Right lobe of liver (tissue), 6 donors: Measurements from ENCODE around the gene GTPBP2. TPM values are rescaled to one million over a fixed set of nuclear protein-coding genes. Genes with fewer than 3 reads are reported as not detected.
A peak's percentile ranks its signal among the peaks of the same experiment; 100 is the strongest.
"Not testable (repeated sequence)": the region's sequence is repeated elsewhere in the genome, so short reads cannot be mapped to it uniquely, and the experiment has no call there.

Experiments
- ATAC-seq, 4 donors: fragments of 200-7000 bp; cut with Tn5 transposase; one replicate each; pipeline ENCODE4 v1.9.1; 2020; ENCODE audit warnings: mild to moderate bottlenecking in 4 of 4, moderate library complexity in 4 of 4
- DNase-seq, 3 donors: peaks; one replicate each; pipeline ENCODE4 v3.0.0-alpha.2; 2020
- H3K27ac ChIP-seq, 3 donors: fragments of 200-600 bp; one replicate each; pipeline ENCODE4 v1.8.0; 2022
- H3K27me3 ChIP-seq, 2 donors: fragments of 200-600 bp; one replicate each; pipeline ENCODE4 v1.8.0; 2022
- H3K36me3 ChIP-seq, 4 donors: fragments of 200-600 bp; sonication (generic) in 1 of 4; one replicate each; pipeline versions ENCODE4 v1.5.1 to v1.8.0; 2017 to 2022; ENCODE audit warnings: control low read depth in 1 of 4
- H3K4me1 ChIP-seq, 4 donors: fragments of 200-600 bp; sonication (generic) in 1 of 4; one replicate each; pipeline versions ENCODE4 v1.5.1 to v1.8.0; 2017 to 2022; ENCODE audit warnings: control low read depth in 1 of 4
- H3K4me3 ChIP-seq, 3 donors: fragments of 200-600 bp; one replicate each; pipeline ENCODE4 v1.8.0; 2022
- H3K9me3 ChIP-seq, 4 donors: fragments of 200-600 bp; sonication (generic) in 1 of 4; one replicate each; pipeline versions ENCODE4 v1.5.1 to v1.8.0; 2017 to 2022; ENCODE audit warnings: control low read depth in 1 of 4
- CTCF ChIP-seq, 4 donors: fragments of 200-600 bp in 3 of 4; fragments of 450-650 bp in 1 of 4; IDR thresholded peaks; one replicate each; pipeline versions ENCODE4 v1.5.1 to v1.8.0; 2016 to 2022; ENCODE audit warnings: antibody characterized with exemption in 4 of 4, mild to moderate bottlenecking in 2 of 4
- POLR2A ChIP-seq: fragments of 450-650 bp; IDR thresholded peaks from one replicate; pipeline ENCODE4 v1.6.1; 2017; ENCODE audit warnings: antibody characterized with exemption, mild to moderate bottlenecking
- WGBS: methylation state at CpG from one replicate; pipeline ENCODE4 v1.1.6; 2018; ENCODE audit warnings: low coverage, low lambda C conversion rate; ENCODE audit not compliant: insufficient coverage; ENCODE audit errors: missing lambda C conversion rate; 5-methylcytosine and 5-hydroxymethylcytosine counted together
- intact Hi-C, 2 donors: fragments of 100-400 bp; cut with DNase I; formaldehyde crosslinking; loops; one replicate each; pipeline versions ENCODE4 v1.11.2 to v1.14.1; 2022
- total RNA-seq, 6 experiments: library from RNA; depleted of rRNA in 2 of 6; stranded (reverse); fragments of >200 nt in 2 of 6; fragmentation: NEBNext Ultra II Directional in 3 of 6; extraction: Animal tissue kit (Norgen Biotek cat#: 25700) in 3 of 6; gene quantifications; one replicate each; pipeline versions ENCODE4 v1.1.0 to v1.2.4, GENCODE V29; 2016 to 2023
- donor health status: DM: no; HTN: yes; CAD: no.
- donor health status: DM: no; HTN: no; CAD: no.
- donor health status: DM: no; HTN: no; CAD: no.
- donor health status: DM: no; HTN: yes; CAD: no.
- donor health status: DM: no; HTN: yes; CAD: no.

Gene GTPBP2
- total RNA-seq, 6 experiments from 2014 or later, result 12.5 to 39.9 (median 19.2) TPM

- Histone ChIP-seq H3K4me3 (no peak overlapping the region), H3K27ac (no peak overlapping the region), H3K4me1 (peaks cover 0 to 13% (median 3%) of the 10 kb centered on the region in 4 donors), H3K27me3 (no peaks in the 10 kb centered on the region), H3K36me3 (no peaks in the 10 kb centered on the region), H3K9me3 (no peaks in the 10 kb centered on the region)
- WGBS, result 67% methylated on average over 1 of the region's 1 CpG
- intact Hi-C loops, result loop anchor here in 1 of 2 donors (10.0 kb wide), 1 partner anchor 419 kb away; no protein-coding TSS in a partner anchor
- ATAC-seq (peak in 1 of 4 donors; percentile 9), DNase-seq (peak in 1 of 3 donors; percentile 38)
- TF ChIP-seq POLR2A (no peak), CTCF (IDR thresholded peaks at IDR 0.05) (no peak)
These were observed 36.3 kb upstream of the GTPBP2 start for GRCh38 chr6:43665376-43665775.

GRCh38 chr6:43662948-43663347 is 33.9 kb upstream of the GTPBP2 start:
- not testable (repeated sequence) for DNase-seq, H3K4me1 ChIP-seq, H3K4me3 ChIP-seq, H3K27ac ChIP-seq, H3K27me3 ChIP-seq, H3K36me3 ChIP-seq, H3K9me3 ChIP-seq, ATAC-seq
- 78% methylated on average over 4 of the region's 5 CpGs for WGBS
- intact Hi-C loops, result loop anchor here in 1 of 2 donors (10.0 kb wide), 1 partner anchor 422 kb away; no protein-coding TSS in a partner anchor

- WGBS, result 85% methylated on average over 5 of the region's 9 CpGs
- Histone ChIP-seq H3K4me3 (no peak overlapping the region), H3K9me3 (no peaks in the 10 kb centered on the region), H3K4me1 (no peaks in the 10 kb centered on the region), H3K27me3 (no peaks in the 10 kb centered on the region), H3K36me3 (no peaks in the 10 kb centered on the region), H3K27ac (no peak overlapping the region)
- ATAC-seq (no peak), DNase-seq (no peak)
- intact Hi-C loops, result no loop called here
- TF ChIP-seq POLR2A, result no peak
- TF ChIP-seq CTCF (IDR thresholded peaks at IDR 0.05), result no peak
These were observed 29.1 kb upstream of the GTPBP2 start for GRCh38 chr6:43658161-43658560.

- H3K4me3 ChIP-seq, result no peak overlapping the region
- WGBS, result 84% methylated on average over 3 of the region's 3 CpGs
- DNase-seq (no peak), ATAC-seq (no peak)
- no peaks in the 10 kb centered on the region for H3K9me3 ChIP-seq
- TF ChIP-seq CTCF (IDR thresholded peaks at IDR 0.05) (no peak), POLR2A (no peak)
- no peaks in the 10 kb centered on the region for H3K4me1 ChIP-seq
- no peaks in the 10 kb centered on the region for H3K27me3 ChIP-seq
- H3K36me3 ChIP-seq, result no peaks in the 10 kb centered on the region
- H3K27ac ChIP-seq, result no peak overlapping the region
- intact Hi-C loops, result no loop called here
These were observed 28.2 kb upstream of the GTPBP2 start for GRCh38 chr6:43657221-43657802.

GRCh38 chr6:43652822-43653221 is 23.8 kb upstream of the GTPBP2 start:
- H3K9me3 ChIP-seq, H3K27me3 ChIP-seq, intact Hi-C loops, H3K4me3 ChIP-seq, H3K36me3 ChIP-seq, ATAC-seq, DNase-seq, H3K4me1 ChIP-seq, H3K27ac ChIP-seq: not testable (repeated sequence)
- 86% methylated on average over 2 of the region's 2 CpGs for WGBS
